OCI-LY7 (cell line): ENCODE results near the gene SPIN3. TPM values are rescaled to one million over a fixed set of nuclear protein-coding genes. Genes with fewer than 3 reads are reported as not detected.
"Not testable (repeated sequence)": the region's sequence is repeated elsewhere in the genome, so short reads cannot be mapped to it uniquely, and the experiment has no call there.

Source experiments
- BruUV-seq: library from RNA; stranded (reverse); fragments of 400-500 nt; replicated peaks from 2 replicates; lab custom pipeline; 2021; lab: Mats Ljungman, UMichigan
- CTCF ChIA-PET: fragments of 300-600 bp; sonication (Branson Sonifier 250); formaldehyde crosslinking; loops from one replicate; lab custom pipeline; 2022; ENCODE audit warnings: antibody characterized with exemption; ENCODE audit not compliant: unreplicated experiment; lab: Charles Lee
- POLR2A ChIA-PET: fragments of 300-600 bp; sonication (Branson Sonifier 250); formaldehyde crosslinking; loops from one replicate; lab custom pipeline; 2022; ENCODE audit warnings: antibody characterized with exemption; lab: Charles Lee
- DNase-seq: peaks from one replicate; pipeline ENCODE4 v3.0.0-alpha.2; 2015; ENCODE audit warnings: low spot score
- H2AFZ ChIP-seq: fragments of 200-600 bp; sonication (generic), shearing (Covaris generic); 2 replicates; pipeline ENCODE4 v1.6.1; 2014; ENCODE audit warnings: mild to moderate bottlenecking, antibody characterized with exemption, low read length, moderate library complexity
- H3K27ac ChIP-seq: fragments of 200-600 bp; sonication (generic); 2 replicates; pipeline ENCODE4 v1.5.1; 2014; ENCODE audit warnings: mixed run types, low read depth, mild to moderate bottlenecking, moderate library complexity, low read length, inconsistent platforms; ENCODE audit not compliant: poor library complexity, severe bottlenecking
- H3K36me3 ChIP-seq: fragments of 200-600 bp; sonication (generic); 2 replicates; pipeline ENCODE4 v1.6.1; 2014; ENCODE audit warnings: mild to moderate bottlenecking, antibody characterized with exemption, low read length, moderate library complexity, mixed read lengths; ENCODE audit not compliant: insufficient read depth
- H3K4me1 ChIP-seq: fragments of 200-600 bp; sonication (generic); 2 replicates; pipeline ENCODE4 v1.5.1; 2014; ENCODE audit warnings: mild to moderate bottlenecking, low read length; ENCODE audit not compliant: insufficient read depth, poor library complexity, severe bottlenecking
- H3K4me2 ChIP-seq: fragments of 200-600 bp; sonication (generic); 2 replicates; pipeline ENCODE4 v1.6.1; 2014; ENCODE audit warnings: mild to moderate bottlenecking, low read length
- H3K4me3 ChIP-seq: fragments of 200-600 bp; sonication (generic); 2 replicates; pipeline ENCODE4 v1.5.1; 2014; ENCODE audit warnings: mild to moderate bottlenecking, low read depth, low read length; ENCODE audit not compliant: poor library complexity, severe bottlenecking
- H3K79me2 ChIP-seq: fragments of 200-600 bp; sonication (generic); 2 replicates; pipeline ENCODE4 v1.6.1; 2016; ENCODE audit warnings: low read depth, mild to moderate bottlenecking, low read length, moderate library complexity, mixed read lengths; ENCODE audit not compliant: insufficient read depth
- H3K9me2 ChIP-seq: fragments of 200-600 bp; sonication (generic); 2 replicates; pipeline ENCODE4 v1.6.1; 2016; ENCODE audit warnings: mild to moderate bottlenecking, low read length, mixed read lengths; ENCODE audit not compliant: insufficient read depth
- H3K9me3 ChIP-seq: fragments of 200-600 bp; sonication (generic); 2 replicates; pipeline ENCODE4 v1.6.1; 2014; ENCODE audit warnings: mild to moderate bottlenecking, mixed run types, low read length, mixed read lengths
- H4K20me1 ChIP-seq: fragments of 200-600 bp; sonication (generic); 2 replicates; pipeline ENCODE4 v1.6.1; 2014; ENCODE audit warnings: mild to moderate bottlenecking, antibody characterized with exemption, low read length, moderate library complexity, mixed read lengths; ENCODE audit not compliant: insufficient read depth
- CTCF ChIP-seq: fragments of 200-600 bp; sonication (generic); conservative IDR thresholded peaks from 2 replicates; pipeline ENCODE4 v1.5.1; 2014; ENCODE audit warnings: mild to moderate bottlenecking, antibody characterized with exemption, low read length, moderate library complexity, mixed read lengths
- EZH2phosphoT487 ChIP-seq: fragments of 200-600 bp; sonication (generic); IDR thresholded peaks from 2 replicates; pipeline ENCODE4 v1.6.1; 2018; ENCODE audit warnings: low read depth, borderline replicate concordance, mild to moderate bottlenecking, mixed run types, antibody characterized with exemption, low read length, moderate library complexity, mixed read lengths
- intact Hi-C: fragments of 100-400 bp; cut with micrococcal nuclease; formaldehyde crosslinking; loops from one replicate; pipeline ENCODE4 v1.10.0; 2022; ENCODE audit not compliant: unreplicated experiment
- total RNA-seq, 2 experiments: library from RNA; depleted of rRNA in 1 of 2; stranded (reverse); fragments of >200 nt in 1 of 2; shearing (Covaris generic) in 1 of 2; gene quantifications; 2 replicates each; pipeline ENCODE4 v1.2.3, GENCODE V29; 2014 to 2022

The SPIN3 gene
- total RNA-seq, 2 experiments from 2014 or later: not detected

DNA sequence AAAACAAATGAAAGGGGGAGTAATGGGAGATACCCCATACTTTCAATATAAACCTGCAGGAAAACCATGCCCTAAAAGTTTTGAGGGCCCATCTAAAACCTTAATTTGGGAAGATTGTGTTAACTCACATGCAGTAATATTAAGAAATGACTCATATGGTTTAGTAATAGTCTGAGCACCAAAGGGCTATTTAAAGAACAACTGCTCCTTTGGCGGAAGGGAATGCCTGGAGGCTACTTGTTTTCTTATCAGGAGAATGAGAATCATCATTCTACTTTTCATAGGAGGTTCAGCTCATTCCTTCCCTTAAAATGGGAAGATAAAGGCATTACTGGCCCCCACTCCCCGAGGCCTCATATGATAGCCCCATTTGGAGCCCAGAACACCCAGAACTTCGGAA is 47.6 kb downstream of the SPIN3 start:
- no peak for TF ChIP-seq EZH2phosphoT487
- no peak for TF ChIP-seq CTCF
- BruUV-seq: no TSS peak
- no peaks in the 10 kb centered on the region for H3K79me2 ChIP-seq
- H3K36me3 ChIP-seq: no peaks in the 10 kb centered on the region
- intact Hi-C loops: no loop called here
- H3K27ac ChIP-seq: no peak overlapping the region
- H3K4me2 ChIP-seq: no peak overlapping the region
- H4K20me1 ChIP-seq: no peaks in the 10 kb centered on the region
- H2AFZ ChIP-seq: no peak overlapping the region
- ChIA-PET CTCF (no interaction called here), POLR2A (no interaction called here)
- no peak for DNase-seq
- H3K4me3 ChIP-seq: no peak overlapping the region
- no peaks in the 10 kb centered on the region for H3K4me1 ChIP-seq
- no peaks in the 10 kb centered on the region for H3K9me3 ChIP-seq
- H3K9me2 ChIP-seq: no peaks in the 10 kb centered on the region

DNA sequence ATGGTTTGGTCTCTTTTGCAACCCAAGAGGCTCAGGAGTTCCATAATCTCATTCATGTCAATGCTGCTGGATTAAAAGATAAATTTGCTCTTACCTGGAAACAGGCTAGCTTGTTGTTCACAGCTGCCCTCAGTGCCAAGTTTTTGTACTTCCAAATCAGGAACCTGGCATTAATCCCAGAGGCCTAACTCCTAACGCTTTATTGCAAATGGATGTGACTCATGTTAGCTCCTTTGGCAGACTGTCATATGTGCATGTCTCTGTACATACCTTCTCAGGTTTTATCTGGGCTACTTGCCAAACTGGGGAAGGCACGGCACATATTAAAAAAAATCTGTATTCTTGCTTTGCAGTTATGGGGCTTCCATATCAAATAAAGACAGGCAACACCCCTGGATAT is 49.1 kb downstream of the SPIN3 start:
- H3K36me3 ChIP-seq, H3K9me2 ChIP-seq, H3K4me2 ChIP-seq, H3K4me1 ChIP-seq, intact Hi-C loops, DNase-seq, H3K4me3 ChIP-seq, BruUV-seq, H3K27ac ChIP-seq, POLR2A ChIA-PET, H3K79me2 ChIP-seq, H3K9me3 ChIP-seq, H2AFZ ChIP-seq, H4K20me1 ChIP-seq, CTCF ChIA-PET: not testable (repeated sequence)

DNA sequence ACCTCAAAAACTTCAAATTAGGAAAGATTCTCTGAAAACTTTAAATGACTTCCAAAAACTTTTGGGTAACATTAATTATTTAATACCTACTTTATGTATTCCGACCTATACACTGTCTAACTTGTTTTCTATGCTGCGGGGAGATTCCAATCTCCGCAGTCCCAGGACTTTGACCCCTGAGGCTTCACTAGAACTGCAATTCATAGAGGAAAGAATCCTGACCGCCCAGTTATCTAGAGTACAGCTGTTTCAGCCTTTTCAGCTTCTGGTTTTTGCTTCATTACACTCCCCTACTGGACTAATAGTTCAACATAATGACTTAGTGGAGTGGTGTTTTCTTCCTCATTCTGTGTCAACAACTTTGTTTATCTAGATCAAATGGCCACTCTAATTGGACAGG is 50.1 kb downstream of the SPIN3 start:
- H3K36me3 ChIP-seq, H3K4me1 ChIP-seq, CTCF ChIA-PET, H3K4me2 ChIP-seq, H4K20me1 ChIP-seq, H2AFZ ChIP-seq, H3K79me2 ChIP-seq, intact Hi-C loops, H3K9me3 ChIP-seq, DNase-seq, H3K9me2 ChIP-seq, BruUV-seq, H3K4me3 ChIP-seq, POLR2A ChIA-PET, H3K27ac ChIP-seq: not testable (repeated sequence)

GRCh38 chrX:56943264-56943663 is 52.1 kb downstream of the SPIN3 start:
- H3K4me2 ChIP-seq: no peak overlapping the region
- no peaks in the 10 kb centered on the region for H3K79me2 ChIP-seq
- ChIA-PET CTCF (no interaction called here), POLR2A (no interaction called here)
- no peaks in the 10 kb centered on the region for H3K36me3 ChIP-seq
- H3K9me3 ChIP-seq: no peaks in the 10 kb centered on the region
- no peaks in the 10 kb centered on the region for H4K20me1 ChIP-seq
- H3K9me2 ChIP-seq: no peaks in the 10 kb centered on the region
- intact Hi-C loops: no loop called here
- no peak for DNase-seq
- H3K4me1 ChIP-seq: no peaks in the 10 kb centered on the region
- no peak overlapping the region for H3K27ac ChIP-seq
- H3K4me3 ChIP-seq: no peak overlapping the region
- H2AFZ ChIP-seq: no peak overlapping the region
- TF ChIP-seq EZH2phosphoT487 (no peak), CTCF (no peak)
- BruUV-seq: no TSS peak
